SK-N-SH (cell line): ENCODE results near the gene PHACTR3.

Experiments
- MEF2A ChIP-seq: IDR thresholded peaks from 2 replicates; pipeline ENCODE4 v1.4.0; 2012; ENCODE audit warnings: low read depth, borderline replicate concordance
- POLR2AphosphoS5 ChIP-seq: IDR thresholded peaks from 2 replicates; pipeline ENCODE4 v1.6.1; 2012; ENCODE audit warnings: low read depth, low read length
- RAD21 ChIP-seq: IDR thresholded peaks from 2 replicates; pipeline ENCODE4 v1.6.1; 2012; ENCODE audit warnings: mild to moderate bottlenecking, low read length
- TAF1 ChIP-seq: IDR thresholded peaks from 2 replicates; pipeline ENCODE4 v1.6.1; 2012; ENCODE audit warnings: low read depth, mild to moderate bottlenecking, low read length, moderate library complexity, borderline replicate concordance
- TEAD4 ChIP-seq: IDR thresholded peaks from 2 replicates; pipeline ENCODE4 v1.4.0; 2012; ENCODE audit warnings: mild to moderate bottlenecking, borderline replicate concordance; ENCODE audit not compliant: insufficient read depth
- TF ChIP-seq, protein P1 (sequence below): fragments of 200-600 bp; sonication (generic); IDR thresholded peaks from 2 replicates; pipeline ENCODE4 v1.6.1; 2017; ENCODE audit warnings: antibody characterized with exemption, mild to moderate bottlenecking, moderate library complexity
- TF ChIP-seq, protein P2 (sequence below): IDR thresholded peaks from 2 replicates; pipeline ENCODE4 v1.4.0; 2012; ENCODE audit warnings: low read depth

DNA sequence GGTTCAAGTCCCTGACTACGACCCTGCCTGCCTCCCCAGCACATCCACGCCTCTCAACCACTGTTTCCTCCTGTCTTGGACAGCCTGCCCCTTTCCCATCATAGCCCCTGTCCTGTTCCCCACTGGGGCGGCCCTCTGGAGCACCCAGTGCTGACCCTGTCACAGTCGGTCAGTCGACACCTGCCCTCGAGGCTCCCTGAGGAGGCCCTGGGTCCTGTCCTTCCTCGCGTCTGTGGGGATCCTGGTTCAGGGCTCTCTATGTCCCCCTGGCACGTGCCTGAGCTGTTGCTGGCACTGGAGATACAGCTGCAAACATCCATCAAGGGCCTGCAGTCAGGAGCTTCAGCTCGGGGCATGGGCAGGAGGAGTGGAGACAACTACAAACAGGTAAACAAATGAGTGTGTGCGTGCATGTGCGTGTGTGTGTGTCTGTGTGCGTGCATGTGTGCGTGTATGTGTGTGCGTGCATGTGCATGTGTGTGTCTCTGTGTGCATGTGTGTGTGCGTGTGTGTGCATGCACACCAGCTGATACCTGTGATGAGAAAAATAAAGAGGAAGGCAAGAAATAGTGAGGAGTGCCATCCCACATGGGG lies 132.8 kb downstream of the PHACTR3 start:
- TF ChIP-seq, protein P1, sequence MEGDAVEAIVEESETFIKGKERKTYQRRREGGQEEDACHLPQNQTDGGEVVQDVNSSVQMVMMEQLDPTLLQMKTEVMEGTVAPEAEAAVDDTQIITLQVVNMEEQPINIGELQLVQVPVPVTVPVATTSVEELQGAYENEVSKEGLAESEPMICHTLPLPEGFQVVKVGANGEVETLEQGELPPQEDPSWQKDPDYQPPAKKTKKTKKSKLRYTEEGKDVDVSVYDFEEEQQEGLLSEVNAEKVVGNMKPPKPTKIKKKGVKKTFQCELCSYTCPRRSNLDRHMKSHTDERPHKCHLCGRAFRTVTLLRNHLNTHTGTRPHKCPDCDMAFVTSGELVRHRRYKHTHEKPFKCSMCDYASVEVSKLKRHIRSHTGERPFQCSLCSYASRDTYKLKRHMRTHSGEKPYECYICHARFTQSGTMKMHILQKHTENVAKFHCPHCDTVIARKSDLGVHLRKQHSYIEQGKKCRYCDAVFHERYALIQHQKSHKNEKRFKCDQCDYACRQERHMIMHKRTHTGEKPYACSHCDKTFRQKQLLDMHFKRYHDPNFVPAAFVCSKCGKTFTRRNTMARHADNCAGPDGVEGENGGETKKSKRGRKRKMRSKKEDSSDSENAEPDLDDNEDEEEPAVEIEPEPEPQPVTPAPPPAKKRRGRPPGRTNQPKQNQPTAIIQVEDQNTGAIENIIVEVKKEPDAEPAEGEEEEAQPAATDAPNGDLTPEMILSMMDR, result no peak
- no peak for TF ChIP-seq TAF1
- TF ChIP-seq, protein P2, sequence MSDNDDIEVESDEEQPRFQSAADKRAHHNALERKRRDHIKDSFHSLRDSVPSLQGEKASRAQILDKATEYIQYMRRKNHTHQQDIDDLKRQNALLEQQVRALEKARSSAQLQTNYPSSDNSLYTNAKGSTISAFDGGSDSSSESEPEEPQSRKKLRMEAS, result no peak
- TF ChIP-seq TEAD4, result no peak
- no peak for TF ChIP-seq MEF2A
- no peak for TF ChIP-seq RAD21
- no peak for TF ChIP-seq POLR2AphosphoS5
